HepG2 (cell line): ENCODE measurements around the gene TBC1D22A.

Experiments
- BCL3 ChIP-seq: sonication (generic); formaldehyde crosslinking; IDR thresholded peaks from 2 replicates; pipeline ENCODE4 v1.5.1; 2020; ENCODE audit warnings: mild to moderate bottlenecking, missing genetic modification reagents, moderate library complexity
- CAMTA2 ChIP-seq: sonication (generic); formaldehyde crosslinking; IDR thresholded peaks from 2 replicates; pipeline ENCODE4 v1.4.0; 2020; ENCODE audit warnings: mild to moderate bottlenecking, missing genetic modification reagents, borderline replicate concordance
- CTCF ChIP-seq: sonication (generic); formaldehyde crosslinking; IDR thresholded peaks from 2 replicates; pipeline ENCODE4 v1.5.0; 2020; ENCODE audit warnings: mild to moderate bottlenecking, missing genetic modification reagents, moderate library complexity
- DMAP1 ChIP-seq: IDR thresholded peaks from 2 replicates; pipeline ENCODE4 v1.6.1; 2016
- FOXP1 ChIP-seq, 2 experiments: fragments of 450-650 bp in 1 of 2; IDR thresholded peaks; 2 replicates each; pipeline ENCODE4 v1.6.1; 2017 to 2018; ENCODE audit warnings: antibody characterized with exemption in 1 of 2
- HDAC6 ChIP-seq: fragments of 200-600 bp; sonication (generic); IDR thresholded peaks from 2 replicates; pipeline ENCODE4 v1.7.0; 2017; ENCODE audit warnings: mild to moderate bottlenecking, antibody characterized with exemption, low read length, low read depth
- NFRKB ChIP-seq: fragments of 450-650 bp; IDR thresholded peaks from 2 replicates; pipeline ENCODE4 v1.6.1; 2017
- NFYC ChIP-seq: IDR thresholded peaks from 2 replicates; pipeline ENCODE4 v1.6.1; 2016; ENCODE audit warnings: missing genetic modification reagents, missing compliant biosample characterization
- POLR2A ChIP-seq, 2 experiments: IDR thresholded peaks; 2 replicates each; pipeline ENCODE4 v1.6.1; 2011; ENCODE audit warnings: low read depth in 2 of 2, low read length in 2 of 2, mild to moderate bottlenecking in 1 of 2, moderate library complexity in 1 of 2; ENCODE audit not compliant: insufficient read depth in 1 of 2
- SMC3 ChIP-seq: IDR thresholded peaks from 2 replicates; pipeline ENCODE4 v1.6.1; 2011; ENCODE audit warnings: low read length, improper control_type of control experiment
- ZNF235 ChIP-seq: sonication (generic); formaldehyde crosslinking; IDR thresholded peaks from 2 replicates; pipeline ENCODE4 v1.8.1; 2023; ENCODE audit warnings: mild to moderate bottlenecking, missing genetic modification reagents, borderline replicate concordance

DNA sequence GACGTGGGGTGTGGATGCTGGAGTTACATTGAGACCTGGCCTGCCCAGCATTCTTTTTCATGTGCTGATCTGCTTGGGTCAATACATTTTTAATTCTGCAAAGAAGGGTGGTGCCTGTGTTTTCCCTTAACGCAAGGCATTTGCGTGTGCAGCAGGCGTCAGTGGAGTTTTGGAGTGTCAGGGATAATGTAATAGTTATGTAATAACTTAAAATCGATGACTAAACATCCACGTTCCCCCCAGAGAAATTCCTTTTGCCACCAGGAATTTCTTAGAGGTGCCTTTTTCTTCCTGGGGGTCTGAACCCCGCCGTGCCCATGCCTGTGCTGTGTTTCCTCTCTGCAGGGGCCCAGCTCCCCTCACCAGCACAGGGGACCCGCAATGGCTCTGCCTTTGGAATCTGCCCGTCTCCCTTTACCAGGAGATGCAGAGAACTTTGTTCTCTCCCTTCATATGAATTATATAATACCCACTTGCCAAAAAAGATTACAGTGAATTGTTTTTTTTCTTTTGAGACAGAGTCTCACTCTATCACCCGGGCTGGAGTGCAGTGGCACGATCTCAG, 62.6 kb downstream of the TBC1D22A start:
- no peak for TF ChIP-seq ZNF235
- TF ChIP-seq SMC3: no peak
- TF ChIP-seq CTCF (CRISPR knock-in tag): no peak
- TF ChIP-seq BCL3 (CRISPR knock-in tag): no peak
- no peak for TF ChIP-seq FOXP1 (IDR thresholded peaks at IDR 0.05)
- no peak for TF ChIP-seq FOXP1 (CRISPR knock-in tag; IDR thresholded peaks at IDR 0.05)
- TF ChIP-seq HDAC6: no peak
- TF ChIP-seq NFRKB: no peak
- no peak for TF ChIP-seq NFYC (CRISPR knock-in tag)
- TF ChIP-seq POLR2A (IDR thresholded peaks at IDR 0.05; ENCODE audit: insufficient read depth in 1 of 2, low read depth in 2 of 2, low read length in 2 of 2): no peak
- no peak for TF ChIP-seq DMAP1 (CRISPR knock-in tag)
- no peak for TF ChIP-seq CAMTA2
